ENCODE results near the gene CCDC78. TPM values are rescaled to one million over a fixed set of nuclear protein-coding genes. Genes with fewer than 3 reads are reported as not detected.

CCDC78 gene
- total and polyA plus RNA-seq, 2 donors (not counting 3 experiments of a cell fraction or from before 2014, with no cell fraction given), result 0.50 to 1.3 TPM

- intact Hi-C loops (cut with micrococcal nuclease), result no loop called here
- H2AFZ ChIP-seq (ENCODE audit: low read depth, low read length), result no peak overlapping the region
- dilution Hi-C loops (cut with MboI; ENCODE audit: extremely low pct_ligation_motif_present, low sequenced_read_pairs), result no loop called here
- TF ChIP-seq POLR2AphosphoS5 (IDR thresholded peaks at IDR 0.05; ENCODE audit: insufficient read depth, low read depth, low read length) (no peak), POLR2A (IDR thresholded peaks at IDR 0.05; ENCODE audit: low read depth, low read length) (no peak), CTCF (IDR thresholded peaks at IDR 0.05; ENCODE audit: extremely low read depth in 1 of 2, insufficient read depth in 1 of 2, low read depth in 1 of 2, low read length in 2 of 2) (no peak), GATA2 (IDR thresholded peaks at IDR 0.05; ENCODE audit: insufficient read depth, insufficient read length, low read depth, low read length) (no peak), FOS (IDR thresholded peaks at IDR 0.05; ENCODE audit: borderline replicate concordance, insufficient read depth, low read length) (no peak), JUN (IDR thresholded peaks at IDR 0.05; ENCODE audit: borderline replicate concordance, insufficient read depth, insufficient read length, low read depth) (no peak), EZH2 (IDR thresholded peaks at IDR 0.05; ENCODE audit: borderline replicate concordance, low read depth, low read length, severe bottlenecking) (no peak), MAX (IDR thresholded peaks at IDR 0.05; ENCODE audit: insufficient read depth, insufficient read length) (no peak), MYC (IDR thresholded peaks at IDR 0.05; ENCODE audit: low read depth, low read length) (no peak)
- H3K9me3 ChIP-seq (replicated peaks; ENCODE audit: control insufficient read depth, insufficient read depth, low read length), result no peaks in the 10 kb centered on the region
- no peak overlapping the region for H3K4me3 ChIP-seq (replicated peaks in 1 of 3; ENCODE audit: insufficient read depth in 1 of 3, low read depth in 1 of 3, low read length in 3 of 3)
- CTCF ChIA-PET, result interaction anchor here (1.4 to 5.7 kb wide), 2 partner anchors 8 to 64 kb away, joined by 4 to 34 read pairs; partner anchors contain the start of genes CHTF18, METRN and RPUSD1
- H3K36me3 ChIP-seq (ENCODE audit: control insufficient read depth in 2 of 2, extremely low read depth in 1 of 2, insufficient read depth in 2 of 2, low read length in 2 of 2), result no peaks in the 10 kb centered on the region
- H3K9me1 ChIP-seq (replicated peaks; ENCODE audit: control insufficient read depth, extremely low read depth, insufficient read depth, low read length), result no peaks in the 10 kb centered on the region
- no peaks in the 10 kb centered on the region for H4K20me1 ChIP-seq (replicated peaks; ENCODE audit: control insufficient read depth, extremely low read depth, insufficient read depth, low read length)
- no peak overlapping the region for H3K9ac ChIP-seq (replicated peaks; ENCODE audit: extremely low read depth, insufficient read depth, low read length)
- no peaks in the 10 kb centered on the region for H3K27me3 ChIP-seq (ENCODE audit: control insufficient read depth in 2 of 2, insufficient read depth in 2 of 2, low read length in 2 of 2)
- no peak overlapping the region for H3K27ac ChIP-seq (ENCODE audit: insufficient read depth, low read depth, low read length)
- no peaks in the 10 kb centered on the region for H3K79me2 ChIP-seq (ENCODE audit: control insufficient read depth, insufficient read depth, low read length)
- no TSS peak for BruUV-seq (replicated peaks)
- FAIRE-seq (no peak), DNase-seq (ENCODE audit: low read depth, low spot score) (no peak)
- peaks cover 27% of the 10 kb centered on the region for H3K4me1 ChIP-seq (ENCODE audit: control insufficient read depth, extremely low read depth, insufficient read depth, low read length)
- POLR2A ChIA-PET, result no interaction called here
- no peak overlapping the region for H3K4me2 ChIP-seq (ENCODE audit: insufficient read depth, low read length)
Measured at GRCh38 chr16:723695-724094, 2.5 kb downstream of the CCDC78 start.
